ENCODE results near the gene LRRC37B.
"Not testable (repeated sequence)": the region's sequence is repeated elsewhere in the genome, so short reads cannot be mapped to it uniquely, and the experiment has no call there.

LRRC37B gene

GRCh38 chr17:32099686-32100085, 92.5 kb downstream of the LRRC37B start:
- no peak for TF ChIP-seq CTCF (IDR thresholded peaks at IDR 0.05; ENCODE audit: control extremely low read depth, extremely low read depth, low read depth, missing control alignments)
- CTCF ChIA-PET = interaction anchor here (1.4 kb wide), 1 partner anchor 38 kb away, joined by 5 read pairs; no protein-coding TSS in a partner anchor
- no peak for DNase-seq (ENCODE audit: extremely low spot score)
- POLR2A ChIA-PET = no interaction called here

- CTCF ChIA-PET = interaction anchor here (1.2 to 1.4 kb wide), 2 partner anchors 38 to 39 kb away, joined by 3 to 5 read pairs; no protein-coding TSS in a partner anchor
- POLR2A ChIA-PET = not testable (repeated sequence)
Observed at GRCh38 chr17:32100323-32100722, 93.1 kb downstream of the LRRC37B start.

DNA sequence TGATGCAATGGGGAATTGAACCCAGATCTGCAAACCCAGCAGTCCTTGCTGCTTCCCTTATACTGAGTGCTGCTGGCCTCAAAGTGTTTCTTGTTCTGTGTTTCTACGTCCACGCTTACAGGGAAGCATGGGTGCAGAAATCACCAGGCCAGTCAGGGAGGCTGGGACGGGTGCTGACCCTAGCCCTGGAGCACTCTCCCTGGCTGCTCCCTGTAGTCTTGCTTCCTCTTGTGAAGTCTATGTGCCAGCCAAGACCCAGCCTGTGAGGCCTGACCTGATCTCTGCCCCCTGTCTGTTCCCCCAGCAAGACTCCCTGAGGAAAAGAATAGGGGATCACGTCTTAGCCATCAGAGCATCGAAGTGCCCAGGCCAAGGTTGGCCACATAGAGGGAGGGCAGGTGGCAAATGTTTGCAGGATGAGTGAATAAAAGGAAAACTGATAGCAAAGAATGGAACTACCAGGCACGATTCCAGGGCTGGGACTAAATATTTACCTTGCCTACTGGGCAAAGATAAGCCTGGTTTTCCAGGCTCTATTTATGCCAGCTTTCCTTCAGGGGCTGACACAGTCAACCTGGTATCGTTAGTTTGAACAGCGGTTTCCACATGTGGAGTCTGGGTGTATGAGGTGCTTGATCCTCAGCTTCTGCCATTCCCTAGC, 93.9 kb downstream of the LRRC37B start:
- DNase-seq (ENCODE audit: extremely low spot score) = no peak
- no peak for TF ChIP-seq CTCF (IDR thresholded peaks at IDR 0.05; ENCODE audit: control extremely low read depth, extremely low read depth, low read depth, missing control alignments)
- CTCF ChIA-PET = interaction anchor here (0.7 to 1.2 kb wide), 2 partner anchors 10 to 38 kb away, joined by 3 read pairs; no protein-coding TSS in a partner anchor

More at GRCh38 chr17:32100323-32100722, 93.1 kb downstream of the LRRC37B start:
- not testable (repeated sequence) for DNase-seq (ENCODE audit: extremely low spot score)

GRCh38 chr17:32102172-32102571, 95.0 kb downstream of the LRRC37B start:
- POLR2A ChIA-PET = no interaction called here
- no peak for DNase-seq (ENCODE audit: extremely low spot score)
- no peak for TF ChIP-seq CTCF (IDR thresholded peaks at IDR 0.05; ENCODE audit: control extremely low read depth, extremely low read depth, low read depth, missing control alignments)
- CTCF ChIA-PET = no interaction called here

More for the DNA sequence above, 93.9 kb downstream of the LRRC37B start:
- POLR2A ChIA-PET = no interaction called here

- POLR2A ChIA-PET = no interaction called here
- CTCF ChIA-PET = no interaction called here
- no peak for TF ChIP-seq CTCF (IDR thresholded peaks at IDR 0.05; ENCODE audit: control extremely low read depth, extremely low read depth, low read depth, missing control alignments)
- no peak for DNase-seq (ENCODE audit: extremely low spot score)
Observed at GRCh38 chr17:32102646-32103186, 95.5 kb downstream of the LRRC37B start.

Data from GM10248 (cell line).